GM12874 (cell line): ENCODE measurements around the gene BRD2.

Experiments used
- CTCF ChIP-seq: IDR thresholded peaks from 2 replicates; pipeline ENCODE4 v1.5.1; 2011; ENCODE audit warnings: low read depth, mild to moderate bottlenecking, control low read depth, low read length, moderate library complexity; ENCODE audit not compliant: insufficient read depth

Gene BRD2

GRCh38 chr6:32945108-32945760 lies 23.2 kb upstream of the BRD2 start:
- TF ChIP-seq CTCF: no peak

GRCh38 chr6:32945953-32946352 lies 22.4 kb upstream of the BRD2 start:
- no peak for TF ChIP-seq CTCF

- no peak for TF ChIP-seq CTCF
Observed at GRCh38 chr6:32946893-32947292, 21.5 kb upstream of the BRD2 start.

- peak; percentile 70 for TF ChIP-seq CTCF
Observed at GRCh38 chr6:32947552-32948465, 20.6 kb upstream of the BRD2 start.

GRCh38 chr6:32949113-32949512 lies 19.3 kb upstream of the BRD2 start:
- no peak for TF ChIP-seq CTCF

GRCh38 chr6:32950010-32950409 lies 18.4 kb upstream of the BRD2 start:
- TF ChIP-seq CTCF: no peak

GRCh38 chr6:32950449-32950848 lies 17.9 kb upstream of the BRD2 start:
- no peak for TF ChIP-seq CTCF
